Muscle layer of colon (tissue), 2 donors: ENCODE measurements around the gene NECAB2.

Source experiments
- H3K27ac ChIP-seq: one replicate; pipeline ENCODE4 v1.7.0; 2013; ENCODE audit warnings: low read depth, mild to moderate bottlenecking, low read length, moderate library complexity
- H3K27me3 ChIP-seq, 2 donors: one replicate each; pipeline ENCODE4 v1.7.0; 2013; ENCODE audit warnings: low read length in 2 of 2, mild to moderate bottlenecking in 2 of 2; ENCODE audit not compliant: insufficient read depth in 2 of 2, control insufficient read depth in 1 of 2
- H3K36me3 ChIP-seq: one replicate; pipeline ENCODE4 v1.7.0; 2013; ENCODE audit warnings: mild to moderate bottlenecking, low read length; ENCODE audit not compliant: insufficient read depth
- H3K4me1 ChIP-seq: one replicate; pipeline ENCODE4 v1.7.0; 2013; ENCODE audit warnings: mild to moderate bottlenecking, low read length; ENCODE audit not compliant: insufficient read depth
- H3K4me3 ChIP-seq, 2 donors: one replicate each; pipeline ENCODE4 v1.7.0; 2013; ENCODE audit warnings: low read length in 2 of 2, low read depth in 1 of 2, mild to moderate bottlenecking in 1 of 2, moderate library complexity in 1 of 2
- H3K9ac ChIP-seq: one replicate; pipeline ENCODE4 v1.7.0; 2013; ENCODE audit warnings: low read length
- H3K9me3 ChIP-seq: one replicate; pipeline ENCODE4 v1.7.0; 2013; ENCODE audit warnings: mild to moderate bottlenecking, low read length
- donor health status: abdominal sarcoma.
- donor health status: Adenocarcinoma of cecum.

Gene NECAB2

DNA sequence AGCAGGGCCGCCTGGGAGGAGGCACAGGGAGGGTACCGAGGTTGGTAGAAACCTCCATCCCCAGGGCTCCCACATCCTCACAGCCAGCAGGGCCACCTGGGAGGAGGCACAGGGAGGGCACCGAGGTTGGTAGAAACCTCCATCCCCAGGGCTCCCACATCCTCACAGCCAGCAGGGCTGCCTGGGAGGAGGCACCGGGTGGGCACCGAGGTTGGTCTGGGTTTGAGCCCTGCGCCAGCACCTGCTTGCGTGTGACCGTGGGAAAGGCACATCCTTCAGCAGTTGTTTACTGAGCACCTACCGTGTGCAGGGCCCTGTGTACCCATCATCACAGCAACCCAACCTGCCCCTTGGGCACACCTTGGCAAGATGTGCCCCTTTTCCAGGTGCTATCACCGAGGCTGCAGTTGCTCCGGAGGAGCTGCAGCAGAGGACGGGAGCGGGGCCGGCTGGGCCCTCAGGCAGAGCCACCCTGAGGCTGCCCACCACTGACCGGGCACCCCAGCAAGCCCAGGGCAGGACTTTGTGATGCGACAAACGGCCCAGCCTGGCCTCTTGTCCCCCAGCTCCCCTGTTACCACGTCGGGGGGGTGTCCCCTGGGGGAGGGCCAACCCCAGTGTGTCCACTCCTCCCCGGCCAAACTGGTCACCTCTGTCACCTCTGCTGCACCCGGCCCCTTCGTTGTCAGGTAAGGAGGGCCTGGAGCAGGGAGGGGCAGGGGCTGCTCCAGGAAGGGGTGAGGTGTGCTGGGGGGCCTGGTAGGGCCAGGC, 37.1 kb upstream of the NECAB2 start:
- Histone ChIP-seq H3K9me3 (no peaks in the 10 kb centered on the region), H3K4me1 (peaks cover 4% of the 10 kb centered on the region), H3K9ac (no peak overlapping the region), H3K27ac (no peak overlapping the region), H3K4me3 (no peak overlapping the region), H3K36me3 (no peaks in the 10 kb centered on the region), H3K27me3 (no peaks in the 10 kb centered on the region)

DNA sequence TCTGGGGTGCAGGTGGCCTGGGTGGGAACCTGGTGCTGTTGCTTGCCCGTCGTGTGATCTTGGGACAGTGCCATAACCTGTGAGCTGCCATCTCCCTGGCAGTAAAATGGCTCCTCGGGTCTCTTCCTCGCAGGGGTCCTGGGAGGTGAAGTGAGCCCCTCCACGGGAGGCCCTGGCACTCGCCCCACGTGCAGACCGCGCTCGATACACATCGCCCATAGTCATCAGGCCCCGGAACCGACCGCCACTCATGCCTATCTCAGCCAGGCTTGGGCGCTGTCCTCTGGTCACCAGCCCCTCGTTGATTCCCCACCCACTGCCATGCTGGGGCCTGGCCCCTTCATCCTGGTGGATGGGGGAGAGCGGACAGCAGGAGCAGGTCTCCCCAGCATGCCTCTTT, 36.5 kb upstream of the NECAB2 start:
- Histone ChIP-seq H3K4me3 (no peak overlapping the region), H3K4me1 (peaks cover under 1% of the 10 kb centered on the region), H3K36me3 (no peaks in the 10 kb centered on the region), H3K9me3 (no peaks in the 10 kb centered on the region), H3K9ac (no peak overlapping the region), H3K27ac (no peak overlapping the region), H3K27me3 (no peaks in the 10 kb centered on the region)

DNA sequence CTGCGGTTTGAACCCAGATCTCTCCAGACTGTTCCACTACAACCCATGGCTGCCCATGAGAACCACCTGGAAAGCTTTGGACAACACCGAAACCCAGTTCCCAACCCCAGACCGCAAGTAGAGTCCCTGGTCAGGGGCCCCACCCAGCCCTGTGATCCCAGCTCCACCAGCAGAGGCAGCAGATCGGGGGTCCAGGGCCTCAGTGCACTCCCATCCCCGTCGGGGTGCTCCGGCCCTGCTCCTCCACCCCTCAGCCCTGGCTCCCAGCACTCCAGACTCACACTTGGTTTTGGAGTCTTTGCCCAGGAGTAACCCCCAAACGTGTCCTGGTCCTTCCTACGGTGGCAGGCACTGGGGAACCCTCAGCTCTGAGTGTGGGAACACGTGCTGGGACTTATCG, 35.7 kb upstream of the NECAB2 start:
- H3K4me3 ChIP-seq: no peak overlapping the region
- no peaks in the 10 kb centered on the region for H3K36me3 ChIP-seq
- H3K27me3 ChIP-seq: no peaks in the 10 kb centered on the region
- no peaks in the 10 kb centered on the region for H3K9me3 ChIP-seq
- H3K9ac ChIP-seq: no peak overlapping the region
- H3K27ac ChIP-seq: no peak overlapping the region
- no peaks in the 10 kb centered on the region for H3K4me1 ChIP-seq

DNA sequence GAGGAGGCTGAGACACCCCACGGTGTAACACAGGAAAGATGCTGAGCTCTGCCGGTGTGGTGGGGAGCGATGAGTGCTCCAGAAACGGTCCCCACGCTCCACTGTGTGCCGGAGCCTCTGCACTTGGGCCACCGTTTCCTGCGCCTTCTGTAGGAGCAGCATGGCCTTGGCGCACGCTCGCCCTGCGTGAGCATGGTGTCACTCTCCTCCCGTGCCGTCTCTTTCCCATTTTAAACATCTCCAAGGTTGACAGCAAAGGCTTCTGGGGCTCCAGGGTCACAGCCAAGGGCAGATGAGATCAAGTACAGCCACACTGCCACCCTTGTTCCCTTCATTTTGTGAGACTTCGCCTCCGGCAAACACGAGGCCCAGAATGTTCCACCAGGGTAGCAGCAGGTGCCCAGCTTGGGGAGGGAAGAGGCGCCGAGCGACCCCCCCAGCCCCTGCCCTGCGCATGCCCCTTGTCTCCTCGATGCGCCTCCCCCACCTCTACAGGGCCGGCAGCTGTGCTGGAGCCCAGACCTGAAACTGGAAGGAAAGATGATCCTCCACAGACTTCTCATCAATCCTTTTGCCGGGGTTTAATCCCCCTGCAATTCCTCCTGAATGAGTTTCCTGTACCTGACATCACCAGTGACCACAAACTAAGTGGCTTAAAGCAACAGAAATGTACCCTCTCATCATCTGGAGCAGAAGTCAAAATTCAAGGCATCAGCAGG, 34.9 kb upstream of the NECAB2 start:
- no peaks in the 10 kb centered on the region for H3K9me3 ChIP-seq
- H3K9ac ChIP-seq: no peak overlapping the region
- H3K27ac ChIP-seq: no peak overlapping the region
- no peaks in the 10 kb centered on the region for H3K4me1 ChIP-seq
- H3K36me3 ChIP-seq: no peaks in the 10 kb centered on the region
- H3K4me3 ChIP-seq: no peak overlapping the region
- H3K27me3 ChIP-seq: no peaks in the 10 kb centered on the region

DNA sequence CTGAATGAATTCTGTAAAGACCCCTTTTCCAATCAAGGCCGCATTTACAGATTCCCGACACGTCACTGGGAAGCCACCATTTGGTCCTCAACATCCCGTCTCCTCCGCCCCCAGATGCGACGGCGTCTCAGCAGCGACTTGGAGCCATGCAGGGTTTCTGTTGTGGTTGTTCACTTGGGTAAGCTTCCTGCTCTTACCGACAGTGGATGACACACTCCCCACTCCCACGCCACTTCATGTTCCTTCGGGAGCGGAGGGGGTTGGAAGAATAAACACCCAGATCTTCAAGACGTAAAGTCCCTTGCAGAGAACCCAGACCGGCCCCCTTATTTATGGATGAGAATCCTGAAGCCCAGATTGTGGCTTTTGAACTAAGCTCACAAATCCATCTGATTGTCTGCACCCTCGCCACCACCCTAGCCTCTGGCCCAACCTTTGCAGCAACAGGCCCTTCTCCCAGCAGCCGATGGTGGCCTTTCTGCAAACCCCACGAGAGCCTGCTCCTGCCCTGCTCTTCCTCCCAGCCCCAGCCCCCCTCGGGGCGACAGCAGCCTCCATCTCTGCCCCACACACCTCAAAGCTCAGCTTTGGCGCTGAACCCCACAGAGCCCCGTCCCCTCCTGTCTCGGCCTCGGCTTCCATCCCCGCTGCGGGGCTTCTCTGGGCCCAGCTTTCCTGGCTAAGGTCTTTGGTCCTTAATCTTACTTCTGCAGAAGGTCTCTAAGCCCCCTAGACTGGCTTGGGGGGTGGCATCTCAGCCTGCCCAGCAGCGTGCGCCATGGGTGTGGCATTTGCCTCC, 34.0 kb upstream of the NECAB2 start:
- no peaks in the 10 kb centered on the region for H3K36me3 ChIP-seq

GRCh38 chr16:83934684-83934977, 33.4 kb upstream of the NECAB2 start:
- Histone ChIP-seq H3K9me3 (no peaks in the 10 kb centered on the region), H3K4me1 (no peaks in the 10 kb centered on the region), H3K27me3 (no peaks in the 10 kb centered on the region), H3K9ac (no peak overlapping the region), H3K4me3 (no peak overlapping the region), H3K36me3 (no peaks in the 10 kb centered on the region), H3K27ac (no peak overlapping the region)

More for the DNA sequence above, 34.0 kb upstream of the NECAB2 start:
- Histone ChIP-seq H3K9me3 (no peaks in the 10 kb centered on the region), H3K4me1 (no peaks in the 10 kb centered on the region), H3K9ac (no peak overlapping the region), H3K27me3 (no peaks in the 10 kb centered on the region), H3K4me3 (no peak overlapping the region), H3K27ac (no peak overlapping the region)

- Histone ChIP-seq H3K36me3 (no peaks in the 10 kb centered on the region), H3K9me3 (no peaks in the 10 kb centered on the region), H3K9ac (no peak overlapping the region), H3K27me3 (no peaks in the 10 kb centered on the region), H3K4me3 (no peak overlapping the region), H3K27ac (no peak overlapping the region), H3K4me1 (no peaks in the 10 kb centered on the region)
Observed at GRCh38 chr16:83935005-83935857, 32.8 kb upstream of the NECAB2 start.

DNA sequence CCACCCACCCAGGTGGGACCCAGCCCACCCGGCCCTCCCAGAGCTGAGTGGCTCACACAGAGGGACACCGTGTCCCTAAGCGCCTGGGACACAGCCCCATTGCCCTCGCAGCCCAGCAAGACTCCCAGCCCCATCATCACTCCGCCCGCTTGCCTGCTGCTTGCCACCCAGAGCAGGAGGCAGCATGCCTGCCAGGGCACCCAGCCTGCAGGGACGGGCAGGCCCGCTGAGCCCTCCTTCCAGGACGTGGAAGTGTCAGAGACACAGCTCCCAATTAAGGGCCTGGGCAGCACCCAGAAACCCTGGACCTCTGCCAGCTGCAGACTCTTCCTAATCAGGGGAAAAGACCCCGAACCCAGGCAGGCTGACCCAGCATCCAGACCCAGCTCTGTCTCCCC, 32.2 kb upstream of the NECAB2 start:
- no peaks in the 10 kb centered on the region for H3K36me3 ChIP-seq
- no peak overlapping the region for H3K27ac ChIP-seq
- H3K9ac ChIP-seq: no peak overlapping the region
- no peak overlapping the region for H3K4me3 ChIP-seq
- H3K9me3 ChIP-seq: no peaks in the 10 kb centered on the region
- no peaks in the 10 kb centered on the region for H3K27me3 ChIP-seq
- H3K4me1 ChIP-seq: no peaks in the 10 kb centered on the region

DNA sequence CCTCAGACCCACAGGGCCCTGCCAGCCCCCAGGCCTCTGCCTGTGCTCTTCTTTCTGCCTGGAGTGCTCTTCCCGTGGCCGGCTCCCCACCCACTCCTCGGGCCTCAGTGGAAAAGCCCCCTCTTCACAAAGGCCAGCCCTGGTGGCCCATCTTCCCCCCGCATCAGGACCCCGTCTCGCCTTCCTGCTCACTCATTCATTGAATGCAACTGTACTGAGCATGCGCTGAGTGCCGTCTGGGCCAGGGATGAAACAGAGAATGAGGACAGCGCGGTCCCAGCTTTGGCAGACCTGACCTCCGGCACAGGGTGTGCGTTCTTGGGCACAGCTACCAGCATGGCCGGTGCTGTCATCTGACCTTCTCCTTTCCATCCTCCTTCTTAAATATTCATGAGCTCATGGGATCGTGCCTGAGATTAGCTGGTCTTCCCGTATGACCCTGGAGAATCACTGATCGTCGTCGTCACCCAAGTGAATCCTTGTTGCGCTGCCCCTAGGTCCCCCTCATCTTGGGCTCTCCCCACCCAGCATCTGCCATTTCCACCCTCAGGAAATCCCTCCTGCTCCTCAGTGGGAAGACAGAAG, 31.4 kb upstream of the NECAB2 start:
- no peaks in the 10 kb centered on the region for H3K36me3 ChIP-seq
- H3K9ac ChIP-seq: no peak overlapping the region
- H3K4me1 ChIP-seq: no peaks in the 10 kb centered on the region
- H3K9me3 ChIP-seq: no peaks in the 10 kb centered on the region
- H3K27ac ChIP-seq: no peak overlapping the region
- no peaks in the 10 kb centered on the region for H3K27me3 ChIP-seq
- no peak overlapping the region for H3K4me3 ChIP-seq

DNA sequence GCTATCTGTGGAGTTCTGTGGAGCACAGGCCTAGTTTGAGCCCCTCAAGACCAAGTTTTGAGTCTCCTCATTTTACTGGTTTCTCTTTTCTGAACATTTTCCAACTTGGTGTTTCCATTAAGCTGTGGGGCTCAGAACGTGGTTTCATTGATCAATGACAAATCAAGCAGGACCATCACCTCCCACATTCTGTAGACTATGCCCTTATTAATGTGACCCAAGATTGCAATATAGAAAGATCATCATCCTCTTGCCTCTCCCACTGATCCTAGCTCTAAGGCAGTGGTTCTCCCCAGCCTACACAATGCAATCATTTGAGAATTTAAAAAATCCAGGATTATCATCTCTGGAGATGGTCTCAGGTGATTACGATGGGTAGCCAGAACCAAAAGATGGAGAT, 30.8 kb upstream of the NECAB2 start:
- H3K27me3 ChIP-seq: no peaks in the 10 kb centered on the region
- H3K9me3 ChIP-seq: no peaks in the 10 kb centered on the region
- no peaks in the 10 kb centered on the region for H3K4me1 ChIP-seq
- no peak overlapping the region for H3K4me3 ChIP-seq
- no peak overlapping the region for H3K27ac ChIP-seq
- H3K9ac ChIP-seq: no peak overlapping the region
- H3K36me3 ChIP-seq: no peaks in the 10 kb centered on the region
